Measurements from ENCODE around the gene NRCAM. TPM values are rescaled to one million over a fixed set of nuclear protein-coding genes. Genes with fewer than 3 reads are reported as not detected.

NRCAM gene
- total RNA-seq, 1 experiment from 2014 or later: 45.7 TPM

- DNase-seq (ENCODE audit: low spot score): no peak
- no TSS peak for BruUV-seq (replicated peaks)
- TF ChIP-seq EZH2 (IDR thresholded peaks at IDR 0.05; ENCODE audit: borderline replicate concordance, low read depth, low read length, poor library complexity, severe bottlenecking) (no peak), CTCF (conservative IDR thresholded peaks at IDR 0.05; ENCODE audit: low read depth, low read length) (no peak)
- Histone ChIP-seq H3K27me3 (replicated peaks; ENCODE audit: insufficient read depth, low read depth, low read length, poor library complexity) (no peaks in the 10 kb centered on the region), H3K36me3 (ENCODE audit: insufficient read depth, low read length, poor library complexity, severe bottlenecking) (no peaks in the 10 kb centered on the region), H3K4me1 (ENCODE audit: insufficient read depth, low read length, poor library complexity, severe bottlenecking) (no peaks in the 10 kb centered on the region), H3K27ac (ENCODE audit: low read depth, low read length, poor library complexity, severe bottlenecking) (no peak overlapping the region), H3K9me3 (ENCODE audit: low read depth, low read length, poor library complexity, severe bottlenecking) (no peaks in the 10 kb centered on the region), H3K4me3 (ENCODE audit: low read depth, low read length, poor library complexity, severe bottlenecking) (no peak overlapping the region)
- ChIA-PET CTCF (no interaction called here), POLR2A (ENCODE audit: low non-redundant PET) (no interaction called here)
- intact Hi-C loops (cut with micrococcal nuclease; ENCODE audit: unreplicated experiment): loop anchor here (10.0 kb wide), 2 partner anchors 209 to 399 kb away; partner anchors contain the start of gene CBLL1
Measured at GRCh38 chr7:108143658-108144420, 312.4 kb downstream of the NRCAM start.

- Histone ChIP-seq H3K4me1 (ENCODE audit: insufficient read depth, low read length, poor library complexity, severe bottlenecking) (no peaks in the 10 kb centered on the region), H3K4me3 (ENCODE audit: low read depth, low read length, poor library complexity, severe bottlenecking) (no peak overlapping the region), H3K9me3 (ENCODE audit: low read depth, low read length, poor library complexity, severe bottlenecking) (no peaks in the 10 kb centered on the region), H3K27me3 (replicated peaks; ENCODE audit: insufficient read depth, low read depth, low read length, poor library complexity) (no peaks in the 10 kb centered on the region), H3K36me3 (ENCODE audit: insufficient read depth, low read length, poor library complexity, severe bottlenecking) (no peaks in the 10 kb centered on the region), H3K27ac (ENCODE audit: low read depth, low read length, poor library complexity, severe bottlenecking) (no peak overlapping the region)
- no TSS peak for BruUV-seq (replicated peaks)
- TF ChIP-seq CTCF (conservative IDR thresholded peaks at IDR 0.05; ENCODE audit: low read depth, low read length) (no peak), EZH2 (IDR thresholded peaks at IDR 0.05; ENCODE audit: borderline replicate concordance, low read depth, low read length, poor library complexity, severe bottlenecking) (no peak)
- intact Hi-C loops (cut with micrococcal nuclease; ENCODE audit: unreplicated experiment): loop anchor here (10.0 kb wide), 2 partner anchors 208 to 398 kb away; partner anchors contain the start of gene CBLL1
- CTCF ChIA-PET: no interaction called here
- POLR2A ChIA-PET (ENCODE audit: low non-redundant PET): no interaction called here
- no peak for DNase-seq (ENCODE audit: low spot score)
Measured at GRCh38 chr7:108142675-108143259, 313.5 kb downstream of the NRCAM start.

- no peak for DNase-seq (ENCODE audit: low spot score)
- H3K27me3 ChIP-seq (replicated peaks; ENCODE audit: insufficient read depth, low read depth, low read length, poor library complexity): no peaks in the 10 kb centered on the region
- no peak overlapping the region for H3K27ac ChIP-seq (ENCODE audit: low read depth, low read length, poor library complexity, severe bottlenecking)
- no TSS peak for BruUV-seq (replicated peaks)
- intact Hi-C loops (cut with micrococcal nuclease; ENCODE audit: unreplicated experiment): loop anchor here (10.0 kb wide), 2 partner anchors 207 to 397 kb away; partner anchors contain the start of gene CBLL1
- no peak for TF ChIP-seq CTCF (conservative IDR thresholded peaks at IDR 0.05; ENCODE audit: low read depth, low read length)
- TF ChIP-seq EZH2 (IDR thresholded peaks at IDR 0.05; ENCODE audit: borderline replicate concordance, low read depth, low read length, poor library complexity, severe bottlenecking): no peak
- no peaks in the 10 kb centered on the region for H3K9me3 ChIP-seq (ENCODE audit: low read depth, low read length, poor library complexity, severe bottlenecking)
- H3K4me1 ChIP-seq (ENCODE audit: insufficient read depth, low read length, poor library complexity, severe bottlenecking): no peaks in the 10 kb centered on the region
- ChIA-PET POLR2A (ENCODE audit: low non-redundant PET) (no interaction called here), CTCF (no interaction called here)
- no peak overlapping the region for H3K4me3 ChIP-seq (ENCODE audit: low read depth, low read length, poor library complexity, severe bottlenecking)
- H3K36me3 ChIP-seq (ENCODE audit: insufficient read depth, low read length, poor library complexity, severe bottlenecking): no peaks in the 10 kb centered on the region
Measured at GRCh38 chr7:108142180-108142579, 314.1 kb downstream of the NRCAM start.

All from A673 (cell line).